Aorta (tissue), 5 donors: ENCODE measurements around the gene FAM25A. TPM values are rescaled to one million over a fixed set of nuclear protein-coding genes. Genes with fewer than 3 reads are reported as not detected.
"Not testable (repeated sequence)": the region's sequence is repeated elsewhere in the genome, so short reads cannot be mapped to it uniquely, and the experiment has no call there.

Experiments
- ATAC-seq: fragments of 200-7000 bp; cut with Tn5 transposase; one replicate; pipeline ENCODE4 v1.9.1; 2022; ENCODE audit warnings: moderate library complexity; ENCODE audit not compliant: low FRiP score
- DNase-seq, 2 donors: peaks; one replicate each; pipeline ENCODE4 v3.0.0-alpha.2; 2020
- H3K27ac ChIP-seq, 2 donors: one replicate each; pipeline ENCODE4 v1.5.1; 2013; ENCODE audit warnings: low read length in 2 of 2, mild to moderate bottlenecking in 2 of 2, moderate library complexity in 2 of 2, control low read depth in 1 of 2, inconsistent platforms in 1 of 2, low read depth in 1 of 2
- H3K27me3 ChIP-seq, 2 donors: one replicate each; pipeline ENCODE4 v1.6.1; 2013; ENCODE audit warnings: control low read depth in 1 of 2, low read length in 1 of 2, mild to moderate bottlenecking in 1 of 2, moderate library complexity in 1 of 2; ENCODE audit not compliant: insufficient read depth in 2 of 2, control insufficient read depth in 1 of 2
- H3K36me3 ChIP-seq, 2 donors: one replicate each; pipeline ENCODE4 v1.6.1; 2013; ENCODE audit warnings: control low read depth in 1 of 2, low read length in 1 of 2, mild to moderate bottlenecking in 1 of 2; ENCODE audit not compliant: insufficient read depth in 2 of 2, control insufficient read depth in 1 of 2
- H3K4me1 ChIP-seq, 2 donors: one replicate each; pipeline ENCODE4 v1.6.1; 2013; ENCODE audit warnings: low read length in 2 of 2, control low read depth in 1 of 2, mild to moderate bottlenecking in 1 of 2, moderate library complexity in 1 of 2; ENCODE audit not compliant: insufficient read depth in 2 of 2, control insufficient read depth in 1 of 2
- H3K4me3 ChIP-seq, 2 donors: one replicate each; pipeline ENCODE4 v1.5.1; 2013; ENCODE audit warnings: low read length in 2 of 2, control low read depth in 1 of 2, mild to moderate bottlenecking in 1 of 2
- H3K9me3 ChIP-seq: one replicate; pipeline ENCODE4 v1.6.1; 2013; ENCODE audit warnings: mild to moderate bottlenecking, low read length; ENCODE audit not compliant: control insufficient read depth
- WGBS, 2 donors: extraction: QIAGEN DNeasy Blood & Tissue Kit; methylation state at CpG; one replicate each; pipeline ENCODE4 v1.1.7; 2013; 5-methylcytosine and 5-hydroxymethylcytosine counted together
- intact Hi-C, 2 donors: fragments of 100-400 bp; cut with DNase I; formaldehyde crosslinking; loops; one replicate each; pipeline versions ENCODE4 v1.14.2 to v1.15.0; 2022
- long read RNA-seq, 2 donors: library from polyadenylated mRNA; unstranded; transcript quantifications; one replicate each; pipeline ENCODE4 v2.0.0, GENCODE V29; 2020 to 2021
- polyA plus RNA-seq, 2 donors: library from polyadenylated mRNA; stranded (reverse); fragments of 200-250 nt; gene quantifications; one replicate each; pipeline ENCODE4 v1.2.3, GENCODE V29; 2013
- total RNA-seq, 2 donors: library from RNA; stranded (reverse); fragmentation: NEBNext Ultra II Directional; extraction: Animal tissue kit (Norgen Biotek cat#: 25700); gene quantifications; one replicate each; pipeline ENCODE4 v1.2.1, GENCODE V29; 2021
- donor health status: healthy with polysubstance abuse.
- donor health status: Bipolar disorder and iron deficiency.
- donor health status: DM: no; HTN: no; CAD: no.
- donor health status: DM: no; HTN: no; CAD: no.
- donor health status: DM: yes; HTN: yes; CAD: no.

Gene FAM25A
- total RNA-seq, result not detected
- polyA plus RNA-seq, result not detected
- long read RNA-seq, donor 1, result 0 reads
- long read RNA-seq, donor 2, result 0 reads

- H3K27me3 ChIP-seq, H3K9me3 ChIP-seq, H3K36me3 ChIP-seq, H3K27ac ChIP-seq, H3K4me3 ChIP-seq, DNase-seq, intact Hi-C loops, H3K4me1 ChIP-seq, ATAC-seq: not testable (repeated sequence)
- 94 to 97% methylated on average over 4 to 9 of the region's 9 CpGs for WGBS, 2 donors
Measured at GRCh38 chr10:87020056-87020455, at the start of gene FAM25A. FAM25A (plus strand) TSS chr10:87020294; CDS start chr10:87020325, 31 bp downstream.

- no peaks in the 10 kb centered on the region for H3K36me3 ChIP-seq
- peak; percentile 47 for ATAC-seq
- peak overlapping the region; percentile 87 to 92 for H3K27ac ChIP-seq
- H3K4me1 ChIP-seq, result no peaks in the 10 kb centered on the region
- DNase-seq, result no peak
- H3K9me3 ChIP-seq, result no peaks in the 10 kb centered on the region
- WGBS, 2 donors, result 0% methylated on average over 9 to 20 of the region's 20 CpGs
- peak overlapping the region; percentile 64 to 72 for H3K4me3 ChIP-seq
- intact Hi-C loops, result loop anchor here in 1 of 2 donors (2.0 kb wide), 1 partner anchor 124 kb away; the partner anchor contains the start of genes GLUD1 and SHLD2
- no peaks in the 10 kb centered on the region for H3K27me3 ChIP-seq
Measured at GRCh38 chr10:86970982-86971231, 49.2 kb upstream of the FAM25A start.

- peak overlapping the region; percentile 1 to 64 for H3K4me3 ChIP-seq
- no peaks in the 10 kb centered on the region for H3K4me1 ChIP-seq
- 3 to 4% methylated on average over 47 to 66 of the region's 66 CpGs for WGBS, 2 donors
- peak; percentile 93 to 97 for DNase-seq
- peak overlapping the region; percentile 39 to 87 for H3K27ac ChIP-seq
- H3K27me3 ChIP-seq, result no peaks in the 10 kb centered on the region
- no peaks in the 10 kb centered on the region for H3K36me3 ChIP-seq
- intact Hi-C loops, result loop anchor here in 1 of 2 donors (2.0 kb wide), 1 partner anchor 123 kb away; the partner anchor contains the start of genes GLUD1 and SHLD2
- ATAC-seq, result peak; percentile 91
- H3K9me3 ChIP-seq, result no peaks in the 10 kb centered on the region
Measured at GRCh38 chr10:86971232-86971991, 48.7 kb upstream of the FAM25A start.

- no peaks in the 10 kb centered on the region for H3K9me3 ChIP-seq
- H3K36me3 ChIP-seq, result no peaks in the 10 kb centered on the region
- intact Hi-C loops, result no loop called here
- ATAC-seq, result no peak
- H3K27me3 ChIP-seq, result no peaks in the 10 kb centered on the region
- no peaks in the 10 kb centered on the region for H3K4me1 ChIP-seq
- WGBS, 2 donors, result 85 to 92% methylated on average over 11 of the region's 11 CpGs
- peak in 1 of 2 donors; percentile 67 for DNase-seq
- H3K4me3 ChIP-seq, result no peak overlapping the region
- peak overlapping the region; percentile 2 to 77 for H3K27ac ChIP-seq
Measured at GRCh38 chr10:86972613-86973380, 47.3 kb upstream of the FAM25A start.

GRCh38 chr10:86974484-86974883, 45.6 kb upstream of the FAM25A start:
- Histone ChIP-seq H3K27ac (no peak overlapping the region), H3K4me1 (no peaks in the 10 kb centered on the region)
- no peak for ATAC-seq

GRCh38 chr10:86976362-86977056, 43.6 kb upstream of the FAM25A start:
- no peak for ATAC-seq
- H3K4me3 ChIP-seq, result no peak overlapping the region
- no peak overlapping the region for H3K27ac ChIP-seq
- H3K36me3 ChIP-seq, result no peaks in the 10 kb centered on the region
- DNase-seq, result no peak
- intact Hi-C loops, result no loop called here
- no peaks in the 10 kb centered on the region for H3K27me3 ChIP-seq
- no peaks in the 10 kb centered on the region for H3K9me3 ChIP-seq
- no peaks in the 10 kb centered on the region for H3K4me1 ChIP-seq
- WGBS, 2 donors, result 98 to 99% methylated on average over 5 of the region's 5 CpGs

More at GRCh38 chr10:86974484-86974883, 45.6 kb upstream of the FAM25A start:
- intact Hi-C loops, result no loop called here
- Histone ChIP-seq H3K9me3 (no peaks in the 10 kb centered on the region), H3K36me3 (no peaks in the 10 kb centered on the region), H3K4me3 (no peak overlapping the region), H3K27me3 (no peaks in the 10 kb centered on the region)
- no peak for DNase-seq
- 67 to 72% methylated on average over 7 of the region's 7 CpGs for WGBS, 2 donors

GRCh38 chr10:86978457-86978856, 41.6 kb upstream of the FAM25A start:
- H3K9me3 ChIP-seq, H3K4me1 ChIP-seq, H3K4me3 ChIP-seq, H3K36me3 ChIP-seq, H3K27me3 ChIP-seq, intact Hi-C loops, ATAC-seq, DNase-seq: not testable (repeated sequence)
- 66 to 70% methylated on average over 3 of the region's 3 CpGs for WGBS, 2 donors
- peak overlapping the region; percentile 39 to 60 for H3K27ac ChIP-seq

GRCh38 chr10:86979296-86979818, 40.7 kb upstream of the FAM25A start:
- Histone ChIP-seq H3K27me3 (no peaks in the 10 kb centered on the region), H3K4me1 (no peaks in the 10 kb centered on the region), H3K9me3 (no peaks in the 10 kb centered on the region), H3K27ac (peak overlapping the region; percentile 63 to 86), H3K4me3 (no peak overlapping the region), H3K36me3 (no peaks in the 10 kb centered on the region)
- 57 to 76% methylated on average over 4 of the region's 4 CpGs for WGBS, 2 donors
- ATAC-seq (peak; percentile 49), DNase-seq (no peak)
- intact Hi-C loops, result no loop called here
